HuH-7.5 (cell line): ENCODE measurements around the gene HSPB7.
A peak's percentile ranks its signal among the peaks of the same experiment; 100 is the strongest.
"Not testable (repeated sequence)": the region's sequence is repeated elsewhere in the genome, so short reads cannot be mapped to it uniquely, and the experiment has no call there.

Source experiments
- DNase-seq: peaks from one replicate; pipeline ENCODE4 v3.0.0; 2011; ENCODE audit warnings: low spot score

Gene HSPB7

DNA sequence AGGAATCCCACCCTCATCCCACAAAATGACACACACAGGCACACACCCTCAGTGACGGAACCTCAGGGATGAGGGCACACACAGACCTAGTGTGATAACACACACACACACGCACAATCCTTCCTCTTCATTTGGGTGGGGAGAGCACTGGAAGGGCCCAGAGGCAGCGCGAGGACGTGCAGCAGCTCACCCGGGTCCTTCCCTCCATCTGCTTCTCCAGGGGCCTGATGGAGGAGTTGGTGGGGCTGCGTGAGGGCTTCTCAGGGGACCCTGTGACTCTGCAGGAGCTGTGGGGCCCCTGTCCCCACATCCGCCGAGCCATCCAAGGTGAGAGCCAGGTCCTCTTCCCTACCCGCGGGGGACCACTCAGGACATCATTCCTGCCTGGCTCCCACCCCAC is 4.5 kb upstream of the HSPB7 start:
- DNase-seq: no peak

DNA sequence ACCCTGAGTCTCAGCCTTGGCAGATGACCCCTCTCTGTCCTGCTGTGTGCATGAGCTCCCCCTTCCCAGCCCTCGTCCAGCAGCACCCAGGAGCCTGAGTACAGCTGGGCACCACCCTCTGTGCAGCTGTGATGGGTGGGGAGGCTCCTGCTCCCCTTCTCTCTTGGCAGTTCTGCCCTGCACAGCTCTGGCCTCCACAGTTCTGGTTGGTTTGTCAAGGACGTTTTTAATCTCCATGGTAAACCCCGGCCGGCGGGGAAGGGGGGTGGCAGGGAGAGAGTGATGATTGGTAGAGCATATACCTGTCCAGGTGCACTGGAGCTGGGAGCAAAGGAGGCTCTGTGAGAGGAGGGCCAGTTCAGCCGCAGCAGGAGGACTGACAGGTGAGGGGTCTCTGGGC is 3.8 kb upstream of the HSPB7 start, which contains the start of gene CLCNKA:
CLCNKA (plus strand) TSS at position 356 of the 400 bp plus-strand sequence. CDS start 584 bp downstream, outside the sequence.
- DNase-seq: no peak

DNA sequence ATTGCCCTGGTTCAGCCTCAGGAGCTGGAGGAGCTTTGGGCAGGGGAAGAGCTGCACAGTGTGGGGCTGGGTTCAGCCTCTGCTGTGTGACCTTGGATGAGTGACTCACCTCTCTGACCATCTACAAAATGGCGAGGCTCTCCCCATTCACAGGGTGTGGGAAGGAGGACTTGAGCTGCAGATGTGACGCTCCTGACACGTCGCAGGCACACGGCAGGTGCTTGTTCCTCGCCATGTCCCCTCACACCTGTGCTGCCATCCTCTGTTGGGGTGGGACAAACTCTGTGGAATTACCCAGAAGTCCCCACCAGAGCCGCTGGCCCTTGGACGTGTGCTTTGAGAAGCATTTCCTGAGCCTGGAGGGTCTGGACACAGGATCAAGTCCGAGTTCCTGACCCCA is 3.0 kb upstream of the HSPB7 start:
- not testable (repeated sequence) for DNase-seq

DNA sequence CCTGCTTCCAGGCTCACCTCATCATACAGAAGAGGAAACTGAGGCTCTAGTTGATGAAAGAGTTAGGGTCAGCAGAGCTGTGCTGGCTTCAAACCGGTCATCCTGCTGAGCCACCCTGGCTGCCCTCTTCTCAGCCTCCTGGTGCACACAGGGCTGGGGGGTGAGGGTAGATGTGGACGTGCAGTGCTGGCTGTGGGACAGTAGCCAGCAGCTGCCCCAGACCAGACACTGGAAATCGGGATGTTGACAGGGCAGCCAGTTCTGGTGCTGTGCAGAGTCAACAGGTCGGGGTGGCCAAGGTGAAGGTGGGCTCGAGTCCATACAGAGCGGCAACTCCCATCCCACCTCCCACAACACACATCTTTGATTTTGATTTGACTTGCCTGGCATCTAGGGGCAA is 2.5 kb upstream of the HSPB7 start:
- no peak for DNase-seq

DNA sequence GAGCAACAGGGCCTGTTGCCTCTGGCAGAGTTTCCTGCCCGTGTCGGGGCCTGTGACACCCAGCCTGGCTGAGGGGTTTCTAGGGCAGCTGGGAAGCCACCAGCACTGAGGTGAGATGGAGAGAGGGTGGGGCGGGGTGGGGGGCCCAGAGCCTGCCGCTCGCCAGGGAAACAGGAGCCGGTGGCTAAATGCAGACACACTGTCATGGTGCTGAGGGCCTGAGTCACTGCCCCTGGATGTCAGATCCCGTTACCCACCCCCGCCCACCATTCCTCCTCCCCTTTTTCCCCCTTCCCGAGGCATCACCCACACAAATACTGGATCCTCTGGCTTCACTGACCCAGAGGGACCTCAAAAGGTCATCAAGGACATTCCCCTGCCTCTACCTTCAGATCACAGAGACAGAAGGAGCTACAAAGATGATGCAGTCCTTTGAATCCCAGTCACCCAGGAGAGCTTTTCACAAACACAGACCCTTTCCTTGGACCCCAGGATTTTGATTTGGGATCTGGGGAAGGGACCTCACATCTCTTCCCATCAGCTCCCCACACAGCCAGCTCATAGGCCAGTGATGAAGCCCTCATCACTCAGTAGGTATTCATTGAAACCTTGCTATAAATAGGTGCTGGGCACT is 1.9 kb upstream of the HSPB7 start:
- DNase-seq: no peak

DNA sequence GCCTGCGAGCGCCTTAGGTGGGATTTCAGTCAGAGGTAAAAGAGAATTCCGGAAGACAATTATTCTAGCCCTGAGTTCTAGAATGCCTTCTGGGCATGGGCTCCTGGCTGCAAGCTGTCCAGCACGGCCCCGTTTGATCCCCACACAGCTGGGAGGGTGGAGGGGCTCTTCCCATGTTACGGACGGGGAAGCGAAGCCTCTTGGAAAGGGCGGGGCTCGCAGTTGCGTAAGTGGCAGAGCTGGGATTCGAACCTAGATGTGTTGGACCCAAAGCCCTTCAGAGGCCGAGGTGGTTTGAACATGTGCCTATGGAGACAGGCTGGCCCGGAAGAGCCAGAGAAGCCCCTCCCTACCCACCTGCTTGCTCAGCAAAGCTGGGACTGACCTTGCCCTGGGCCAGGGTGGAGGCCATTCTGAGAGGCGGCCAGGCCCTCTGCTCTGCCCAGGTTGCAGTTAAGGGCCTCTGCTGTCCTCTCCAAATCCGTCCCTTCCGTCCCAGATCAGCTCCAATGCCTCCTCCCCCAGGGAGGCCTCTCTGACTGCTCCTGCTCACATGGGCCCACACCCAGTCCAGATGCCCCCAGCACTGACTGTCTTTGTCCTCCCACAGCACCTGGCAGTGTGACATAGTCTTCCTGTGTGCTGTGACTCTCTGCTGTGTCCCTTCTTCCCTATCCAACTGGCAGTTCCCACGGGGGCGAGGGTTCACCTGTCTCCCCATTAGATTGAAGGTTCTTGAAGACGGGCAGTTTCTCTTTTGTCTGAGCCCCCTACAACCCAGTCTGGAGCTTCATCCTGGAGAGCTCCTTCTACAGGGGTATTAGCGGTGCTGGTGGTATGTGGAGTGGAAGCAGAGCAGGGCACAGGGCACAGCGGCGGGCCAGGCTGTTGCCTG is 1.2 kb upstream of the HSPB7 start:
- DNase-seq: no peak

DNA sequence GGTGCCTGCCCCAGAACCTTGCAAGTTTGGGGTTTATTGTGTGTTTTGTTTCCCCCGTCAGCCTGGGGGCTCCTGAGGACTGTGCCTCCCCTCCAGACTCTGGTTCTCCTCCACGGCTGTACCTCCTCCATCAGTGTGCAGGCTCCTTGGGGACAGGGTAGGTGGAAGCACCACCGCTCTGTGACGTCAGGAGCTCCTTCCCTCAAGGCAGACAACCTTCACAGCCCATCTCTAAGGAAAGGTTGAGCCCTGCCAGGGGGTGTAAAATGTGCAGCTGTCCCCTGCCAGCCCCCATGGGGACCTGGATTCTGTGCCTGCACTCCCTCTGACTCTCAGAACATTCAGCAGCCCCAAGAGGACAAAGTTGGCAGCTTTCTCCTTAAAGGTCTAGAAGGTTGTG is 465 bp upstream of the HSPB7 start:
- no peak for DNase-seq

DNA sequence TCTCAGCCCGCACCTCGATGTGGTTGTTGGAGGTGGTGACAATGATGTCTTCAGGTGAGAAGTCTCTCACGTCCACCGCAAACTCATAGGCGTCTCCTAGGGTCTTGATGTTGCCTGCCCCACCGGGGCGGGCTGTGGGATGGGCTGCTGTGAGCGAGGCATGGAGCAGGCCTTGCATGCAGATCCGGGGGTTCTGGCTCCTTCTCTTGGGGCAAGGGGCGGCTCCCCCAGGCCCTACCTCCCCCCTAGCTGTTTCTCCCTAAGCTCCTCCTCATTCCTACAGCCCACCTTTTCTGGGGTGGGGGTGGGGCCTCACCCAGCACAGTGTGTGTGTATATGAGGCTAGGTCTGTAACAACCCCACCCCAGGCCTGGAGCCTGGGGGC is 775 bp downstream of the HSPB7 start:
- no peak for DNase-seq

DNA sequence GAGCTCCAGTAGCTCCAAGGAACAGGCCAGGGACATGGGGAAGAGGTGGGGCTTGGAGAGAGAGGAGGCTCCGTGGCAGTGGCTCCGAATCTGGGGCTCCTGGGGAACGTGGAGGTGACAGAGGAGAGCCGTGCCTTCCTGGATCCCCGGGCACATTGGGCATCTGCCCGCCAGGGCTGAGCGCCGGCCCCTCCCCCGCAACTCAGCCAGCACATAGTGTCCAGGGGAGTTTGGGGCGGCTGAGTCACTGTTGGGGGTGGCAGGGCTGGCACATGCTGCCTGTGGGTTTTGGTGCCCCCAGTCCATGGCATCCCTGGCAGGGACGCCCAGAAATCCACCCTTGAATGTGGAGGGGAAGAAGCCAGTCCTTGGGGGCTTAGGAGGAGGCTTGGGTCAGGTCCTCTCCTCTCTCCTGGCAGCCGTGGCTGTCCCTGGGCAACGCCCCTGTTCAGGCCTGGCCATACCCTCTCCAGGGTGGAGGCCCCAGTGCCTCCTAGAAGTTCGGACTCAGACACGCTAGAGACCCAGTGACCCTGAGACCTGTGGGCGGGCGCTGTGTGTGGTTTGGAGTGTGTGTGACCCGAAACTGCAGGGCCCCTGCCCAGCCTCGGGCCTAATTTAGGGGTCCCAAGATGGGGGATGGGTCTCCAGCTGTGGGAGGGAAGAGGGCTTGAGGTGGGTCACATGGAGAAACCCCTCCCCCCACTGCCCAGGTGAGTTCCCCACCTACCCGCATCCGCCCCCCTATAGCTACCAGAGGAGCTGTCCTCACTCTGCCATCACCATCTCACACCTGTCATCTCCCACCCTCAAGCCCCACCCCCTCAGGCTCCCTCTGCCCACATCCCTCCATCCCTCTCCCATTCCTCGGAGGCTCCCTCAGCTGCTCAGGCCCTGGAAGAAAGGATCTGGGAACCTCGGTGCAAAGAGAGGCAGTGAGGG is 1.6 kb downstream of the HSPB7 start:
- DNase-seq: no peak

DNA sequence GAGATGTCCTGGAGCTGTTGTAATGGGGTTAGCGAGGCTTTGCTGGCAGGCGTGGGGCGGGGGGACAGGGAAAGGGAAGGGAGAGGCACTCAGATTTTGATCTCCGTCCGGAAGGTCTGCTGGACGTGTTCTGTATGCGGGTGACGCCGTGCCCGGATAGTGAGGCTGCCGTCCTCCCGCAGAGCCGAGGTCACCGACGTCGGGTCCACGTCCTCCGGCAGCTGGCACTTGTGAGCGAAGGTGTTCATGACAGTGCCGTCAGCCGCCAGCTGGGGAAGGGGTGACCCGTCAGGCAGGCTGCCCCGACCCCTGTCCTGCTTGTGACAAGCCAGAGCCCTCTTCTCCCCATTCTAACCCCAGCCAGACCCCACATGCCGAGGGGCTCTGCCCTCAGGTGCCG is 2.4 kb downstream of the HSPB7 start:
- DNase-seq: no peak

DNA sequence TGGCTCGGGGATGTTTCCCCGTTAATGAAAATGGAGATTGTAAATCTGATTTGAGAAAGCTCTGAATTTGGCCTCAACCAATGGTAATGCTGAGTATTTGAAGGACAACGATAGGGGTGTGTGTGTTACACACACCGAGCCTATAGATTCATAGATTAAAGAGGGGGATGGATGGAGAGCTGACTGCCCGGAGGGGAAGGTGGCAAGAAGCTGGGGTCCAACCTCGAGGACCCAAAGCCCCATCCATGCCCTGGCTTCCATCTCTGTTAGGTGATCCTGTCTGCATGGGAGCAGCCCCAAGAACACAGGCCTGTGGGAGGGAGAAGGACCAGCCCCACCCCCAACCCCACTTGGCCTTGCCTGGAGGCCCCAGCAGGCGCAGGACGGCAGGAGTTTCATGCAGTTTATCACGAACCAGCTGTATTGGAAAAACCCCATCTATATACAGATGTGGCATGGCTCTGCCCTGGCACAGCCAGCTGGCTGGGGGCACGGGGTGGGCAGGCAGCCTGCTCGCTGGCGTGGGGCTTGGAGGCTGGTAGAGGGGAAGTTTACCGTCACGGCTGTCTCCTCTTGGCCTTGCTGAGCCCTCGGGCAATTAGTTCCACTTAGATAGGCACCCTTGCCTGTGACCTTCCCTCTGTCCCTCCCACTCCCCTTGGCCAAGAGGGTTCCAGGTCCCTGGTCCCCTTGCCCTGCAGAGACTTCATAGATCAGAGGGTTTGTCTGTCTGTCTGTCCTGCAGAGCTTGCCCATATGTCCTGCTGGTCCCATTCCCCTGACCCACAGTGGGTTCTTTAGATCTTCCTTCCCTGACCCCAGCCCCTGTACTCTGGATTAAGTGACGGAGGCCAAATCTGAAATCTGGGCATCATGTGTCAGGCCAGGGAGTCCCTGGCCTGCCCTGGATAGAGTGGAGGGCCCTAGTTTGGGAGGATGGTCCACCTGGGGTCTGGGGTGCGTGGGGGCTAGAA is 3.0 kb downstream of the HSPB7 start:
- DNase-seq: no peak

DNA sequence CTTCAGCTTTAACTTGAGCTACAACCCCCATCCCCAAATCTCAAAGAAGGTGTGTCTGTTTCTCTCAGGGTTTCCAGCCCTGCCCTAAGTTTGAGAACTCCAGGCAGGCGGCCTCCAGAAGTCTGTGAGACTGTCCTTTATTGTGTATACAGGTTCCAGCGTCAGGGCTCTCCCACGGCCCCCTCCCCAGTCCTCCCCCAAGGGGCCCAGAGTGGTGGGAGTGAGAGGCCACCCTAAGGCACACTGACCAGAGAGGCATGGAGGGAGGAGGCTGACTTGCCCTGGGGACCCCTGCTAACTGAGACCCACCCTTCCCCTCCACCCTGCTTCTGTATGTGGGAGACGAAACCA is 4.0 kb downstream of the HSPB7 start:
- DNase-seq: no peak

DNA sequence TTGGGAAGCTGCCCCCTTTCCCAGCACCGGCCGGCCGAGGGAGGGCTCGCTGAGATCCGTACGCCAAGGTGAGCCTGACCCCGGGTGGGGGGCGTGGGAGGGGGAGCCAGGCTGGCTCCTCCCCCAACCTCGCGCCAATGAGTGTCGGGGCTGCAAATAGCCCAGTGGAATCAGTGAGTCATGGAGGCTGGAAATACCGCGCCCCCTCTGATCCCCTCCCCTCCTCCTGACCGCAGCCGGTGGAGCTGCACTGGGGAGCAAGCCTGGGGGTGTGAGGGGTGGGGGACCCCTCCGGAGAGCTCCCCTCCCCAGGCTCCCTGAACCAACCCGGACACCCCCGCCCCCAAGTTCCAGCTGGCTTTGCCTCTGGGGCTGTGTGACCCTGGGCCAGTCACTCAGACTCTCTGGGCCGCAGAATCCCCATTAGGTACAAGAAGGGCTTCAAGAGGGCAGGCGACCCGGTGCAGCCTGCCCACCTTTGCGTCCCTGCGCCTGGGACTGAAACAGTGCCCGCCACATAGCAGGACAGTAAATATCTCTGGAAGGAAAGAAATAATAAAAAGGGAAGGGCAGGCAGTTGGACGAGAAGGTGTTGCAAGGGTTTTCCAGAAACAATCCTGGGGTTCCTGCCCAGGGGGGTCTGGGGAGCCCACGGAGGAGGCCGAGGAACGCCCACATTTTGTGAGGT is 4.5 kb downstream of the HSPB7 start:
- peak; percentile 82 for DNase-seq

DNA sequence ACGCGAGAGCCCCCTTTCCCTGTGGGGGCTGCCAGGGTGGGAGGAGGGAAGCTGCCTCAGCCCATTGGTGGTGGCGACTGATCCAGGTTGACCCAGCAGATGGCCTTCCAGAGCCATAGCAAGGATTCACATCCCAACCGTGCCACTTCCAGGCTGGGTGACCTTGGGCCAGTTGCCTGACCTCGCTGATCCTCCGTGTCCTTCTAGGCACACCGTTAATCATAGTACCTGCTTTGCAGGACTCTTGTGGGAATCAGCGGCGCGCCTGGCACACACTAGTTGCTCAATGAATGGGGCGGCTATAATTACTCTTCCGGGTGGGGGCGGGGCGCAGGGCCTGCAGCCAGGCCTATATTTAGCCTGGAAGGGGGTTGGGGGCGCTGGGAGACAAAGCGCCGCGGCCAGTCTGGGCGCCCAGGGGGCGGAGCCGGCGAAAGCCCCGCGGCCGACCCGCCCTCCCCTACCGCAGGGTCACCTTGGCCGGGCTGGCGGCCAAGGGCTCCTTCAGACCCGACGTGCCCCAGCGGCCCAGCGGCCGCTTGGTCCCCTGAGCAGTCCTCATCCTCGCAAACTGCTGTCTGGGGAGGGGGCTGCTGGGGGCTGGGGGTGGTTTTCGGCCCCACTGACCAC is 5.1 kb downstream of the HSPB7 start:
- DNase-seq: peak; percentile 92

DNA sequence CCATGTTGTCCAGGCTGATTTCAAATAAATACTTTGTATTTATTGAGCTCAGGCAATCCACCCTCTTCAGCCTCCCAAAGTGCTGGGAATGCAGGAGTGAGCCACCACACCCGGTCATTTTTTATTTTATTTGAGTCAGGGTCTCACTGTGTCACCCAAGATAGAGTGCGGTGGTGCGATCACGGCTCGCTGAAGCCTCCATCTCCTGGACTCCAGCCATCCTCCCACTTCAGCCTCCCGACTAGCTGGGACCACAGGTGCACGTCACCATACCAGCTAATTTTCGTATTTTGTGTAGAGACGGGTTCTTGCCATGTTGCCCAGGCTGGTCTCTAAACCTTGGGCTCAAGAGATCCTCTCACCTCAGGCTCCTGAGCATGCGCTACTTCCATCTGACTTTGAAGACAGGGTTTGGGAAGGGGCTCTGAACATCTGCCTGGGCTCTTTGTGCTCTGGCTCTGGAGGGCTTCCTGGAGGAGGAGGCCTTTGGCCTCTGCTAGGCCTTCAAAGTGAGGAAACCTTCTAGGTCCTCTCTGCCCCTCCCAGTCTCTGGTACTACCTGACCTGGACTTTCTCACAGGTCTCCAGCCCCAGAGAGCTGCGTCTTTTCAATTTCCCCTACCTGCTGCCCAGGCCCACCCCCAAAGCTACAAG is 5.8 kb downstream of the HSPB7 start:
- no peak for DNase-seq

DNA sequence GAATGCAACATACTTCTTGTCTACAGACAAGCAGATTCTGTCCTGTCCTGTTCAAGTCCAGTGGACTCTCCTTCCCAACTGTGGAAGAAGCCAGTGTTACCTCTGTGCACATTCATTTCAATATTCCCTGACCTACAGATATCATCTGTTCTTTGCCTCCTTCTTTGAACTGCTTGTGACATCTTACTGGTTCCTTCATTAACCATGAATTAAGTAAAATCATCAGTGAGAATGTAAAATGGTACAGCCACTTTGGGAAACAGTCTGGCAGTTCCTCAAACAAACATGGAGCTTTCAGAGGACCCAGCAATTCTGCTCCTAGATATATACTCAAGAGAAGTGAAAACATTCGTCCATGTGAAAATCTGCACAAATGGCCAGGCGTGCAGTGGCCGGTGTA is 7.0 kb downstream of the HSPB7 start:
- no peak for DNase-seq

DNA sequence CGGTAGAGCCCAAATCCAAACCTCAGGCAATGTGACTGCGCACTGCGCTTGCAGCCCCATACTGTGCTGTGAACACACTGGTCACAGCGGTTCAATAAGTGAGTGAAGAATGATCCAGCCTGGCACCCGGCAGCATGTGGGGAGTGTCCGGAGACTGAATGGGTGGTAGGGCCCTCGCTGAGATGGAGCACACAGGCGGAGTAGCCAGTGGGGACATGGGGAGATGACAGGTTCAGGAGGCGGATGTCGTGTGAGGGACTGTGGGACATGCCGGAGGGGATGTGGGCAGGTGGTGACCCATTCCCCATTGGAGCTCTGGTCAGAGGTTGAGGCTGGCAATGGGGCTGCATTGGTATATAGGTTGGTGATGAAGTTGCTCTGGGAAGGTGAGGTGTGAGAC is 8.2 kb downstream of the HSPB7 start:
- DNase-seq: no peak

DNA sequence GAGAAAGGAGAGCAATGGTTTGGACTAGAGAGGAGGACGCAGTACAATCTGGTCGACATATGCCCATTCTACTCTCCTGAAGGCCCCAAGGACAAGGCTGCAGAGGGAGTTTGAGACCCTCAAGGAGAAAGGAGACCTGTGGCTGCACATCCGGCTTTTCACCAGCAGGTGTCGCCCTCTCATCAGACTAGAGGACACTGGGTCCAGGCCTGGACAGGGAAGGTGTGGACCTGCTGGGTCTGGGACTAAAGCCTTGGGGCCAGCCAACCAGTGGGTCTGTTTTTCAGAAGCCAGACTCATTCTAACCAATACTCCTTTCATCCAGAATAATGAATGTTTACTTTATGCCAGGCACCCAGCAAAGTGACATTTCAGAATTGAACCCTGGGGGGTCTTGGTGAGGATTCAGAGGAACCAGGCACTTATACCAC is 8.8 kb downstream of the HSPB7 start:
- peak; percentile 72 for DNase-seq

DNA sequence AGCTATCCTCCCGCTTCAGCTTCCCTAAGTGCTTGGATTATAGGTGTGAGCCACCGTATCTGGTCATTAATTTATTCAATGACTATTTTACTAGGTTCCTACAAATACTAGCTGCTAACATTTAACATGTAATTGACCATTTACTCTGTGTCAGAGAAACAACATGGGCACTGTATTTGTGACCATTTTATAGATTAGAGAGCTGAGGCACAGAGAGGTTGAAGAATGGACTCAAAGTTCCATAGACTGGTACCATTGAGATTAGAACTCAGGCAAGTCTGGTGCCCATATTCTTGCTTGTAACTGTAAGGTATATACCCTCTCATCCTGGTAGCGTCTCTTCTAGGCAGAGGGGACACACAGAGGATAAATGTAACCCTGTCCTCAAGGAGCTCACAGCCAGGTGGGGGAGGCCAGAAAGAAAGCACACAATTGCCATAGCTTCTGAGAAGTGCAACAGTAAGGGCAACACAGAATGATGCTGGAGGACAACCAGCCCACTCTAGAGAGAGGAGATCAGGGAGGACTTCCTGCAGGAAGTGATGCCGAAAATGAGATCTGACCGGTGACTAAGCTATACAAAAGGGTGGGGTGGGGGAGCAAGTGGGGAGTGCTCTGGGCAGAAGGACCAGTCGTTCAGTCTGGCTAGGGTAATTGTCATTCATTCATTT is 10.0 kb downstream of the HSPB7 start:
- DNase-seq: no peak
